Activated naive CD4-positive, alpha-beta T cell treated with anti-CD3 and anti-CD28 coated beads, Interleukin-2, amount 50 U/mL, for 24 hours (primary cell): ENCODE results near the gene CALCOCO2.

Experiments
- H3K27ac Mint-ChIP-seq: one replicate; pipeline ENCODE4 v1.8.0; 2021; ENCODE audit warnings: mild to moderate bottlenecking, mixed read lengths
- H3K27me3 Mint-ChIP-seq: one replicate; pipeline ENCODE4 v1.8.0; 2021; ENCODE audit warnings: mixed read lengths
- H3K36me3 Mint-ChIP-seq: one replicate; pipeline ENCODE4 v1.8.0; 2021; ENCODE audit warnings: mixed read lengths
- H3K4me1 Mint-ChIP-seq: one replicate; pipeline ENCODE4 v1.8.0; 2021; ENCODE audit warnings: mixed read lengths
- H3K4me3 Mint-ChIP-seq: one replicate; pipeline ENCODE4 v1.8.0; 2021; ENCODE audit warnings: mild to moderate bottlenecking, mixed read lengths
- H3K9me3 Mint-ChIP-seq: one replicate; pipeline ENCODE4 v1.8.0; 2021; ENCODE audit warnings: mixed read lengths

Gene CALCOCO2

GRCh38 chr17:48883171-48883570 is 52.3 kb downstream of the CALCOCO2 start:
- no peaks in the 10 kb centered on the region for H3K27me3 Mint-ChIP-seq
- H3K9me3 Mint-ChIP-seq: no peaks in the 10 kb centered on the region
- H3K4me1 Mint-ChIP-seq: peaks cover 5% of the 10 kb centered on the region
- H3K27ac Mint-ChIP-seq: no peak overlapping the region
- no peak overlapping the region for H3K4me3 Mint-ChIP-seq
- H3K36me3 Mint-ChIP-seq: no peaks in the 10 kb centered on the region

DNA sequence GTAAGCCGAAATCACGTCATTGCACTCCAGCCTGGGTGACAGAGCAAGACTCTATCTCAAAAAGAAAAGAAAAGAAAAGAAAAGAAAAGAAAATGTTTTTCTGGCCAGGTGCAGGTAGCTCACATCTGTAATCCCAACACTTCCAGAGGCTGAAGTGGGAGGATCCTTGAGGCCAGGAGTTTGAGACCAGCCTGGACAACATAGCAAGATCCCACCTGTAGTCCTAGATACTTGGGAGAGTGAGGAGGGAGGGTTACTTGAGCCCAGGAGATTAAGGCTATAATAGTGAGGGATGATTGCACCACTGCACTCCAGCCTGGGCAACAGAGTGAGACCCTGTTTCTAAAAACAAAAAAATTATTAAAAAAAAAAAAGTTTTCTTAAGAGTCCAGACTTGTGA is 59.3 kb downstream of the CALCOCO2 start:
- Mint-ChIP-seq H3K4me1 (peaks cover 11% of the 10 kb centered on the region), H3K27me3 (no peaks in the 10 kb centered on the region), H3K4me3 (peak overlapping the region; percentile 13), H3K36me3 (peaks cover 1% of the 10 kb centered on the region), H3K9me3 (no peaks in the 10 kb centered on the region), H3K27ac (no peak overlapping the region)

DNA sequence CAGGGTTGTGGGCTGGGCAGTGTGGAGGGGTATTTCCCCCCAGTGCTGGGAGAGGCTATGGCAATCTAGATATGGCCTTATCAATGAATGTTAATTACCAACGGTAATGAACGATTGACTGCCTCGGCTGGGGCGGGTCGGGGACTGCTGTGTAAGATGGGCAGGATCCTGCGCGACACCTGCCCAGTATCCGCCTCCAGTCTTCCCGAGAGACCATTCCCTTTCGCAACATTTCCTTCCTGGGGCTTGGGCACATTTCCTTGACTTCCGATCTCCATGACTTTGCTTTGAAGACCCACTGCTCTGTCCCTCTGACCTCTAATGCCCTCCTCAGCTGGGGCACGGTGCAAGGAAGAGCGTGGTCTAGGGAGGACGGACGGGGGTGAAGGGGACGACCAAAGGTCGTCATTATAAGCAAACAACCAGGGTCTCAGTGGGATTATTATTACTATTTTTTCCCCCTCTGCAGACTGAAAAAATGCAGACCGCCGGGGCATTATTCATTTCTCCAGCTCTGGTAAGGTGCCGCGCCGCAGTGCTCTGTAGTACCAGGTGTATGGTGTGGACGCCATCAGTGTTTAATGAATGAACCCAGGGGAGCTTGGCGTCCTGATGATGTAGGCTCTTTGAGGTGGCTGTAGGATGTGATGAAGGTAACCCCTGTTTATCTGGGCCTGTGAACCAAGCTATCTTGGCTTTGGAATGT is 62.3 kb downstream of the CALCOCO2 start:
- H3K9me3 Mint-ChIP-seq: no peaks in the 10 kb centered on the region
- H3K4me1 Mint-ChIP-seq: peaks cover 17% of the 10 kb centered on the region
- peak overlapping the region; percentile 96 for H3K27ac Mint-ChIP-seq
- H3K36me3 Mint-ChIP-seq: peaks cover 10% of the 10 kb centered on the region
- H3K4me3 Mint-ChIP-seq: peak overlapping the region; percentile 96
- no peaks in the 10 kb centered on the region for H3K27me3 Mint-ChIP-seq

DNA sequence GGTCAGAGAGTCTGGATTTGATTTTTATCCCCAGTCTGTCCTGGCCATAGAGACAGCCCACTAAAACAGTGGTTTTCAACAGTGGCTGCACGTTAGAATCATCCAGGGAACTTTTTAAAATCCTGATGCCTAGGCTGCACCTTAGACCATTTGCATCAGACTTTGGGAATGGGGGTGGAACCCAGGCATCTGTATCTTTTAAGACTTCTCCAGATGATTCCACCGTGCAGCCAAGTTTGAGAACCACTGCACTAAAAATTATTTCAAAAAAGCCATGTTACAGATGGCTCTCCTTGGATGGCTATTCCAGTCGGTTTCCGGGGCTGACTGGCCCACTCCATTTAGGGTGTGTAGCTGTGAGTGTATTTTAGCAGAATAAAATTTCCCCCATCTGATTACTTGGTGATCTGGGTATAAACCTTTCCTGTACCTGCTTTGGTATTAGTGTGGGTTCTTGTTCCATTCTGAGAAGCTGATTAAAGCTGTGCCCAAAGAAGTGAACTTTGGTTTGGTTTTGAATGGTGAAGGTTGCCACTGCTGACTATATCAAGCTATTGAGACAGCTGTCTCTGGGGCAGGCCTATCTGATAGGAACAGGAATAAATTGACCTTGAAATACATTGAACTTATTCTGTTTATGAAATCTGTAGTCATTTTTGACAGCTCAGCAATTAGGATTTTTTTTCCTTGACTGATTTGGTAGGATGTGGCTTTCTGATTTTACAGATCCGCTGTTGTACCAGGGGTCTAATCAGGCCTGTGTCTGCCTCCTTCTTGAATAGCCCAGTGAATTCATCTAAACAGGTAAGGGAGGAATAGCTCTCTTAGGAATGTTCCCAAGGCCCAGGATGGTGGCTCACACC is 63.0 kb downstream of the CALCOCO2 start:
- Mint-ChIP-seq H3K4me3 (peak overlapping the region; percentile 96), H3K4me1 (peaks cover 17% of the 10 kb centered on the region), H3K36me3 (peaks cover 12% of the 10 kb centered on the region), H3K9me3 (no peaks in the 10 kb centered on the region), H3K27ac (peak overlapping the region; percentile 96), H3K27me3 (no peaks in the 10 kb centered on the region)

- no peak overlapping the region for H3K4me3 Mint-ChIP-seq
- peaks cover 17% of the 10 kb centered on the region for H3K4me1 Mint-ChIP-seq
- peaks cover 12% of the 10 kb centered on the region for H3K36me3 Mint-ChIP-seq
- H3K27me3 Mint-ChIP-seq: no peaks in the 10 kb centered on the region
- H3K9me3 Mint-ChIP-seq: no peaks in the 10 kb centered on the region
- H3K27ac Mint-ChIP-seq: no peak overlapping the region
These were observed 64.1 kb downstream of the CALCOCO2 start for GRCh38 chr17:48894886-48895285.

DNA sequence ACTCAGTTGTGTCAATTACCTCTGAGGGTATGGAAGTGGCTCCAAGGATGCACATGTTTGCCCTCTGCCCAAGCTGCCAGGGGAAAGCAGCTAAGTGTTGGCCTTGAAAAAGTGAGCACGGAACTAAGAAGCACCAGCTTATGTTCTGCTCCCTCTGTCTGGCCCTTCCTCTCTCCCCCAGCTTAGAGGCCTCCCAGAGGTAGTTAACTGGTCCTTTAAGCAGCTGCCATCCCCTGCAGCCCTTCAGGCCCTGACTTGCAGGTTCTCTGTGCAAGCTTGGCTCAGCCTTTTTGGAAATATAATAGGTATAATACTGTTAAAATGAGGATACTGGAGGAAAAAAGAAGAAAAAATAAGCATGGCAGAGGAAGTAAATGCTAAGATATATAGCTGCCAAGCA is 70.4 kb downstream of the CALCOCO2 start:
- no peaks in the 10 kb centered on the region for H3K4me1 Mint-ChIP-seq
- H3K27ac Mint-ChIP-seq: no peak overlapping the region
- peaks cover 6% of the 10 kb centered on the region for H3K36me3 Mint-ChIP-seq
- H3K4me3 Mint-ChIP-seq: no peak overlapping the region
- H3K27me3 Mint-ChIP-seq: no peaks in the 10 kb centered on the region
- no peaks in the 10 kb centered on the region for H3K9me3 Mint-ChIP-seq

DNA sequence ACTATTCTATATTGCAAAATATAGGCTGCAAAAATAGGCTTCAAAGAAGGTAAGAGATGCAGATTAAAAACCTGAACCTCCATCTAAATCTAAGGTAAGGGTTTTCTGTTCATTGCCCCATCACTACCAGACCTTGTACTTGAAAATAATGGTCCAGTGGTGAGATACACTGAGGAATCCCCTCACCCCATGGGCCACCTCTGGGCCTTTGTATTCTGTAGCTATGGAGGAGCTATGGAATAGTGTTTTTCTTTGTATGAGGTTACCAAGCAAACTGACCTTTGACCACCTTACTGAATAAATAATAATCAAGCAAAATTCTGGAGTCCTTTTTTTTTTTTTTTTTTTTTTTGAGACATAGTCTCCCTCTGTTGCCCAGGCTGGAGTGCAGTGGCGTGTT is 72.6 kb downstream of the CALCOCO2 start:
- H3K4me1 Mint-ChIP-seq: peaks cover 8% of the 10 kb centered on the region
- no peaks in the 10 kb centered on the region for H3K36me3 Mint-ChIP-seq
- H3K27ac Mint-ChIP-seq: no peak overlapping the region

DNA sequence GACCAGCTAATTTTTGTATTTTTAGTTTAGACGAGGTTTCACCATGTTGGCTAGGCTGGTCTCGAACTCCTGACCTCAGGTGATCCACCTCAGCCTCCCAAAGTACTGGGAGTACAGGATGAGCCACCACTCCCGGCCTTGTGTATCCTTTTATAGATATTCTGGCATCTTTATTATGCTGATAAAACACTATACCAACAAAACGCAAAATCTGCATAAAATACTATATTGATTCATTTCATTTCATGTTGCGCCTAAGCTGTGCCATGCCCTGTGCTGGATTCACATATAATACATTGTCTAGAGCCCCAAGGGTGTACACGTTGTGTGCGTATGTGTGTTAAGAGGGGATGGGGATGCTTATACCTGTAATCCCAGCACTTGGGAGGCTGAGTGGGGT is 73.6 kb downstream of the CALCOCO2 start:
- H3K4me1 Mint-ChIP-seq: peaks cover 12% of the 10 kb centered on the region
- no peak overlapping the region for H3K4me3 Mint-ChIP-seq
- no peaks in the 10 kb centered on the region for H3K27me3 Mint-ChIP-seq
- H3K9me3 Mint-ChIP-seq: no peaks in the 10 kb centered on the region
- H3K27ac Mint-ChIP-seq: no peak overlapping the region
- no peaks in the 10 kb centered on the region for H3K36me3 Mint-ChIP-seq

More for the DNA sequence above, 72.6 kb downstream of the CALCOCO2 start:
- no peaks in the 10 kb centered on the region for H3K27me3 Mint-ChIP-seq
- H3K4me3 Mint-ChIP-seq: no peak overlapping the region
- H3K9me3 Mint-ChIP-seq: no peaks in the 10 kb centered on the region

DNA sequence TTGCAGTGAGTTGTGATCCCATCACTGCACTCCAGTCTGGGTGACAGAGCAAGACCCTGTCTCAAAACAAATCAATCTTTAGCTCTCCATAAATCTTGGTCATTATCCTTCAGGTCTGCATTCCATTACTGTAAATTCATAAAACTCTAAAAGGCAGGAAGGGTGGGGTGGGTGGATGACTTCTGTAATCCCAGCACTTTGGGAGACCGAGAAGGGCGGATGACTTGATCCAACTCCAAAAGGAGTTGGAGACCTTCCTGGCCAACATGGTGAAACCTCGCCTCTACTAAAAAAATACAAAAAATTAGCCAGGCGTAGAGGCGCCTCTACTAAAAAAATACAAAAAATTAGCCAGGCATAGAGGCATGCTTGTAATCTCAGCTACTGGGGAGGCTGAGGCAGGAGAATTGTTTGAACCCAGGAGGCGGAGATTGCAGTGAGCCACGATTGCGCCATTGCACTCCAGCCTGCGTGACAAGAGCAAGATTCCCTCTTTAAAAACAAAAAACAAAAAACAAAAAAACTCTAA is 75.2 kb downstream of the CALCOCO2 start:
- Mint-ChIP-seq H3K4me3 (no peak overlapping the region), H3K4me1 (peaks cover 29% of the 10 kb centered on the region), H3K36me3 (peaks cover 10% of the 10 kb centered on the region), H3K27me3 (no peaks in the 10 kb centered on the region), H3K27ac (no peak overlapping the region), H3K9me3 (no peaks in the 10 kb centered on the region)

- peaks cover 13% of the 10 kb centered on the region for H3K36me3 Mint-ChIP-seq
- H3K4me1 Mint-ChIP-seq: peaks cover 45% of the 10 kb centered on the region
- H3K9me3 Mint-ChIP-seq: no peaks in the 10 kb centered on the region
- H3K27me3 Mint-ChIP-seq: no peaks in the 10 kb centered on the region
- H3K4me3 Mint-ChIP-seq: peak overlapping the region; percentile 91
- peak overlapping the region; percentile 97 for H3K27ac Mint-ChIP-seq
These were observed 76.8 kb downstream of the CALCOCO2 start for GRCh38 chr17:48907713-48908046.

GRCh38 chr17:48908047-48908843 is 77.4 kb downstream of the CALCOCO2 start, which contains the start of gene UBE2Z:
UBE2Z (plus strand) TSS chr17:48908407; CDS start chr17:48908504, 97 bp downstream.
- peak within 1 kb of the TSS; percentile 91 for H3K4me3 Mint-ChIP-seq
- no peaks in the 10 kb centered on the region for H3K27me3 Mint-ChIP-seq
- peaks cover 13% of the 10 kb centered on the region for H3K36me3 Mint-ChIP-seq
- peaks cover 50% of the 10 kb centered on the region for H3K4me1 Mint-ChIP-seq
- no peaks in the 10 kb centered on the region for H3K9me3 Mint-ChIP-seq
- peak within 1 kb of the TSS; percentile 97 for H3K27ac Mint-ChIP-seq

GRCh38 chr17:48908853-48909394 is 78.1 kb downstream of the CALCOCO2 start:
- Mint-ChIP-seq H3K27ac (peak overlapping the region; percentile 83), H3K27me3 (no peaks in the 10 kb centered on the region), H3K36me3 (peaks cover 17% of the 10 kb centered on the region), H3K4me3 (peak overlapping the region; percentile 91), H3K4me1 (peaks cover 57% of the 10 kb centered on the region), H3K9me3 (no peaks in the 10 kb centered on the region)

DNA sequence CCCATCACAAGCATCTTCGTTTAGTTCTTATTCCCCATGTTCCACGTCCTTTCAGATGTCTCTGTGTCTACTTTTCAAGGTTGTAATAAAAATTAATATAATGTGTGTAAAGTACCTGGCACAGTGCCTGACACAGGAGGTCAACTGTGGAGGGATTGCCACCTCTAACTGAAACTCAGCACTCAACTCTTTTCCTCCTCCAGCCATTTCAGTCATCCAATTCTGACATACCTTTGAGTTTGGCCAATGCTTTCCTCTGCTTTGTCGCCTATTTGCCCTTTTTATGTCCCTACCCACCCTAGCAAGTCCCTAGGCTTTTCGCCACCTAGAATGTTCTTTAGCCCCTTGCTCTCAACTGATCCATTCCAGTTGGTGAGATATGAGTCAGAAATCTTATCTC is 78.9 kb downstream of the CALCOCO2 start:
- Mint-ChIP-seq H3K27ac (peak overlapping the region; percentile 94), H3K4me1 (peaks cover 66% of the 10 kb centered on the region)

GRCh38 chr17:48910370-48910769 is 79.5 kb downstream of the CALCOCO2 start:
- Mint-ChIP-seq H3K27ac (peak overlapping the region; percentile 94), H3K27me3 (no peaks in the 10 kb centered on the region), H3K9me3 (no peaks in the 10 kb centered on the region), H3K4me1 (peaks cover 71% of the 10 kb centered on the region), H3K4me3 (peak overlapping the region; percentile 91), H3K36me3 (peaks cover 22% of the 10 kb centered on the region)

More for the DNA sequence above, 78.9 kb downstream of the CALCOCO2 start:
- H3K9me3 Mint-ChIP-seq: no peaks in the 10 kb centered on the region
- peak overlapping the region; percentile 91 for H3K4me3 Mint-ChIP-seq
- peaks cover 22% of the 10 kb centered on the region for H3K36me3 Mint-ChIP-seq
- H3K27me3 Mint-ChIP-seq: no peaks in the 10 kb centered on the region

DNA sequence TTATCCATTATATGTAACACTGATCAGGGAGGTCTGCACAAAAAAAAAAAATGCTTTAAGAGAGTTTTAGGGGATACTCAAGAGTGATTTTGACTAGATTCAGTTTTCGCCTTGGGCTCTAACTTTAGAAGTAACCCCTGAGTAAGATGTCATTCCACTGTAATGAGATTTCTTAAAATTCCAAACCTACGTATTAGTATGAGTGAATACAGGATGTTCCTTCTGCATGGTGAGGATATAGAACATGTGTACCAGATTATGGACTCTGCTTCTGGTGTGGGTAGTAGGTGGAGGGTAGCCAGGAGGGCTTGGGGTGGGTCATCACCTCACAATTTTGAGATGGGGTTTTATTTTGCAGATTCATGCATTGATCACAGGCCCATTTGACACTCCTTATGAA is 81.6 kb downstream of the CALCOCO2 start:
- Mint-ChIP-seq H3K4me3 (peak overlapping the region; percentile 23), H3K36me3 (peaks cover 27% of the 10 kb centered on the region), H3K9me3 (no peaks in the 10 kb centered on the region), H3K27ac (peak overlapping the region; percentile 94), H3K4me1 (peaks cover 86% of the 10 kb centered on the region), H3K27me3 (no peaks in the 10 kb centered on the region)
